Suprapubic skin (tissue), 3 donors: ENCODE measurements around the gene FAH.

Experiments
- CTCF ChIP-seq, 2 donors: fragments of 200-600 bp in 1 of 2; fragments of 450-650 bp in 1 of 2; sonication (generic) in 1 of 2; IDR thresholded peaks; one replicate each; pipeline ENCODE4 v1.5.1; 2016 to 2019; ENCODE audit warnings: antibody characterized with exemption in 2 of 2, mild to moderate bottlenecking in 1 of 2, moderate library complexity in 1 of 2
- POLR2A ChIP-seq, 2 donors: fragments of 450-650 bp; IDR thresholded peaks; one replicate each; pipeline ENCODE4 v1.6.1; 2017; ENCODE audit warnings: antibody characterized with exemption in 2 of 2, mild to moderate bottlenecking in 2 of 2, moderate library complexity in 2 of 2

GRCh38 chr15:80156176-80156720, 3.4 kb downstream of the FAH start:
- no peak for TF ChIP-seq POLR2A (IDR thresholded peaks at IDR 0.05)
- no peak for TF ChIP-seq CTCF (IDR thresholded peaks at IDR 0.05)
